Osteoblast (primary cell): Measurements from ENCODE around the gene LRRC25. TPM values are rescaled to one million over a fixed set of nuclear protein-coding genes. Genes with fewer than 3 reads are reported as not detected.

Experiments used
- DNase-seq: peaks from one replicate; pipeline ENCODE4 v3.0.0; 2011; ENCODE audit warnings: low spot score, mixed read lengths; ENCODE audit not compliant: insufficient read length; ENCODE audit errors: missing footprints
- H2AFZ ChIP-seq: 2 replicates; pipeline ENCODE4 v1.6.0; 2011; ENCODE audit warnings: mild to moderate bottlenecking, low read length
- H3K27ac ChIP-seq: 2 replicates; pipeline ENCODE4 v1.5.1; 2011; ENCODE audit warnings: mild to moderate bottlenecking, low read depth, low read length, moderate library complexity
- H3K27me3 ChIP-seq: 2 replicates; pipeline ENCODE4 v1.6.0; 2012; ENCODE audit warnings: mild to moderate bottlenecking, control low read depth, inconsistent platforms, low read length, moderate library complexity; ENCODE audit not compliant: insufficient read depth
- H3K36me3 ChIP-seq: 2 replicates; pipeline ENCODE4 v1.5.1; 2011; ENCODE audit warnings: mild to moderate bottlenecking, low read length, control low read depth, moderate library complexity; ENCODE audit not compliant: insufficient read depth
- H3K4me1 ChIP-seq: 2 replicates; pipeline ENCODE4 v1.5.1; 2011; ENCODE audit warnings: mild to moderate bottlenecking, low read length, control low read depth, moderate library complexity; ENCODE audit not compliant: insufficient read depth
- H3K4me2 ChIP-seq: 2 replicates; pipeline ENCODE4 v1.6.0; 2011; ENCODE audit warnings: mild to moderate bottlenecking, low read length; ENCODE audit not compliant: insufficient read depth
- H3K4me3 ChIP-seq: fragments of 200-600 bp; sonication (generic); 3 replicates; pipeline ENCODE4 v1.5.1; 2012; ENCODE audit warnings: mild to moderate bottlenecking, low read length, inconsistent platforms; ENCODE audit not compliant: insufficient read depth
- H3K79me2 ChIP-seq: 2 replicates; pipeline ENCODE4 v1.6.0; 2012; ENCODE audit warnings: mild to moderate bottlenecking, low read length, control low read depth, inconsistent platforms; ENCODE audit not compliant: insufficient read depth
- H3K9me3 ChIP-seq: 2 replicates; pipeline ENCODE4 v1.5.1; 2011; ENCODE audit warnings: low read depth, low read length, control low read depth
- H4K20me1 ChIP-seq: 2 replicates; pipeline ENCODE4 v1.6.0; 2012; ENCODE audit warnings: mild to moderate bottlenecking, low read length, control low read depth; ENCODE audit not compliant: insufficient read depth
- CTCF ChIP-seq: IDR thresholded peaks from 2 replicates; pipeline ENCODE4 v1.5.1; 2011; ENCODE audit warnings: mild to moderate bottlenecking, low read depth, low read length, moderate library complexity; ENCODE audit errors: extremely low read depth
- total RNA-seq: library from RNA; depleted of rRNA; stranded (reverse); fragments of >200 nt; gene quantifications from 2 replicates; pipeline ENCODE4 v1.2.3, GENCODE V29; 2012

Gene LRRC25
- total RNA-seq, 1 donor, result 1.1 TPM

- Histone ChIP-seq H3K4me1 (peaks cover 26% of the 10 kb centered on the region), H4K20me1 (peaks cover 26% of the 10 kb centered on the region), H2AFZ (no peak overlapping the region), H3K9me3 (no peaks in the 10 kb centered on the region), H3K27ac (no peak overlapping the region), H3K36me3 (peaks cover 6% of the 10 kb centered on the region), H3K27me3 (no peaks in the 10 kb centered on the region), H3K79me2 (peaks cover 37% of the 10 kb centered on the region), H3K4me2 (no peak overlapping the region), H3K4me3 (no peak overlapping the region)
- no peak for DNase-seq
- TF ChIP-seq CTCF, result no peak
These were observed 33.2 kb upstream of the LRRC25 start for GRCh38 chr19:18430417-18431144.

GRCh38 chr19:18429717-18430416 lies 32.4 kb upstream of the LRRC25 start:
- Histone ChIP-seq H3K4me1 (peaks cover 29% of the 10 kb centered on the region), H4K20me1 (peaks cover 27% of the 10 kb centered on the region), H3K27ac (peak overlapping the region; percentile 68), H2AFZ (no peak overlapping the region), H3K9me3 (no peaks in the 10 kb centered on the region), H3K4me3 (peak overlapping the region; percentile 65), H3K79me2 (peaks cover 44% of the 10 kb centered on the region), H3K36me3 (peaks cover 3% of the 10 kb centered on the region), H3K4me2 (peak overlapping the region; percentile 69), H3K27me3 (no peaks in the 10 kb centered on the region)
- no peak for TF ChIP-seq CTCF
- peak; percentile 79 for DNase-seq

- peaks cover 52% of the 10 kb centered on the region for H3K79me2 ChIP-seq
- H2AFZ ChIP-seq, result no peak overlapping the region
- peaks cover 3% of the 10 kb centered on the region for H3K36me3 ChIP-seq
- peak overlapping the region; percentile 68 for H3K27ac ChIP-seq
- H3K4me2 ChIP-seq, result peak overlapping the region; percentile 69
- H3K27me3 ChIP-seq, result no peaks in the 10 kb centered on the region
- peak overlapping the region; percentile 65 for H3K4me3 ChIP-seq
- H4K20me1 ChIP-seq, result peaks cover 30% of the 10 kb centered on the region
- no peak for TF ChIP-seq CTCF
- peak; percentile 99 for DNase-seq
- H3K4me1 ChIP-seq, result peaks cover 29% of the 10 kb centered on the region
- no peaks in the 10 kb centered on the region for H3K9me3 ChIP-seq
These were observed 31.6 kb upstream of the LRRC25 start for GRCh38 chr19:18428787-18429674.
